Measurements from ENCODE around the gene SUN1.
"Not testable (repeated sequence)": the region's sequence is repeated elsewhere in the genome, so short reads cannot be mapped to it uniquely, and the experiment has no call there.

The SUN1 gene, protein sequence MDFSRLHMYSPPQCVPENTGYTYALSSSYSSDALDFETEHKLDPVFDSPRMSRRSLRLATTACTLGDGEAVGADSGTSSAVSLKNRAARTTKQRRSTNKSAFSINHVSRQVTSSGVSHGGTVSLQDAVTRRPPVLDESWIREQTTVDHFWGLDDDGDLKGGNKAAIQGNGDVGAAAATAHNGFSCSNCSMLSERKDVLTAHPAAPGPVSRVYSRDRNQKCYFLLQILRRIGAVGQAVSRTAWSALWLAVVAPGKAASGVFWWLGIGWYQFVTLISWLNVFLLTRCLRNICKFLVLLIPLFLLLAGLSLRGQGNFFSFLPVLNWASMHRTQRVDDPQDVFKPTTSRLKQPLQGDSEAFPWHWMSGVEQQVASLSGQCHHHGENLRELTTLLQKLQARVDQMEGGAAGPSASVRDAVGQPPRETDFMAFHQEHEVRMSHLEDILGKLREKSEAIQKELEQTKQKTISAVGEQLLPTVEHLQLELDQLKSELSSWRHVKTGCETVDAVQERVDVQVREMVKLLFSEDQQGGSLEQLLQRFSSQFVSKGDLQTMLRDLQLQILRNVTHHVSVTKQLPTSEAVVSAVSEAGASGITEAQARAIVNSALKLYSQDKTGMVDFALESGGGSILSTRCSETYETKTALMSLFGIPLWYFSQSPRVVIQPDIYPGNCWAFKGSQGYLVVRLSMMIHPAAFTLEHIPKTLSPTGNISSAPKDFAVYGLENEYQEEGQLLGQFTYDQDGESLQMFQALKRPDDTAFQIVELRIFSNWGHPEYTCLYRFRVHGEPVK

GRCh38 chr7:832167-832967 is at the start of gene SUN1:
SUN1 (plus strand) TSS chr7:832476; CDS start chr7:832525, 49 bp downstream.
- in situ Hi-C loops (cut with MboI; ENCODE audit: low sequenced_read_pairs) = no loop called here

- in situ Hi-C loops (cut with MboI; ENCODE audit: low sequenced_read_pairs) = loop anchor here (10.0 kb wide), 1 partner anchor 82 kb away; no protein-coding TSS in a partner anchor
These were observed 49.4 kb upstream of the SUN1 start for GRCh38 chr7:782718-783449.

GRCh38 chr7:783556-784490 is 48.5 kb upstream of the SUN1 start:
- in situ Hi-C loops (cut with MboI; ENCODE audit: low sequenced_read_pairs) = loop anchor here (10.0 kb wide), 1 partner anchor 81 kb away; no protein-coding TSS in a partner anchor

GRCh38 chr7:784971-785370 is 47.3 kb upstream of the SUN1 start:
- in situ Hi-C loops (cut with MboI; ENCODE audit: low sequenced_read_pairs) = loop anchor here (10.0 kb wide), 1 partner anchor 80 kb away; no protein-coding TSS in a partner anchor

GRCh38 chr7:785416-785815 is 46.9 kb upstream of the SUN1 start:
- in situ Hi-C loops (cut with MboI; ENCODE audit: low sequenced_read_pairs) = loop anchor here (10.0 kb wide), 1 partner anchor 79 kb away; no protein-coding TSS in a partner anchor

DNA sequence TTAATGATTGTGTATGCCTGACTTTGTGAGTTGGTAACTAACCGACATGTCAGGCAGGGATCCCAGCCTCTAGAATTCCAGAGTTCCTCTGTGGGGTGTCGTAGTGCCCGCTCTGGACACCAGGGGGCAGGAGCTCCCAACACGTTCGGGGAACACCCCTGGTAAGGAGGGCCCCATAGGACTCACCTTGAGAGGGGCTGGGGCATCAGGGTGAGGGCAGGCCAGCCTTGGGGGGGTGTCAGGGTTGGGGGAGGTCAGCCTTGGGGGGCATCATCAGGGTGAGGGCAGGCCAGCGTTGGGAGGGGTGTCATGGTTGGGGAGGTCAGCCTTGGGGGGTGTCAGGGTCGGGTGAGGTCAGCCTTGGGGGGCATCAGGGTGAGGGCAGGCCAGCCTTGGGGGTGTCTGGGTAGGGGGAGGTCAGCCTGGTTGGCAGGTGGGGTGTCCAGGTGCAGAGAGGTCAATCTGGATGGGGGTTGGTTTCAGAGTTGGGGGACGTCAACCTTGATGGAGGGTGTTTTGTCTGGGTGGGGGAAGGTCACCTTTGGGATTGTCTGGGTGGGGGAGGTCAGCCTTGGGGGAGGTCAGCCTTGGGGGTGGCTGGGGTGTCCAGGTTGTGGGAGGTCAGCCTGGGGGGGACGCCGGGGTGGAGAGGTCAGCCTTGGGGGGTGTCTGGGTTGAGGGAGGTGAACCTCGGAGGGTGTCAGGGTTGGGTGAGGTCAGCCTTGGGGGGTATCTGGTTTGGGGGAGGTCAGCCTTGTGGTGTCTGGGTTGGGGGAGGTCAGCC is 45.6 kb upstream of the SUN1 start:
- in situ Hi-C loops (cut with MboI; ENCODE audit: low sequenced_read_pairs) = loop anchor here (10.0 kb wide), 1 partner anchor 78 kb away; no protein-coding TSS in a partner anchor

- in situ Hi-C loops (cut with MboI; ENCODE audit: low sequenced_read_pairs) = loop anchor here (10.0 kb wide), 1 partner anchor 77 kb away; no protein-coding TSS in a partner anchor
These were observed 44.7 kb upstream of the SUN1 start for GRCh38 chr7:787332-788240.

- in situ Hi-C loops (cut with MboI; ENCODE audit: low sequenced_read_pairs) = no loop called here
These were observed 40.8 kb upstream of the SUN1 start for GRCh38 chr7:791519-791918.

DNA sequence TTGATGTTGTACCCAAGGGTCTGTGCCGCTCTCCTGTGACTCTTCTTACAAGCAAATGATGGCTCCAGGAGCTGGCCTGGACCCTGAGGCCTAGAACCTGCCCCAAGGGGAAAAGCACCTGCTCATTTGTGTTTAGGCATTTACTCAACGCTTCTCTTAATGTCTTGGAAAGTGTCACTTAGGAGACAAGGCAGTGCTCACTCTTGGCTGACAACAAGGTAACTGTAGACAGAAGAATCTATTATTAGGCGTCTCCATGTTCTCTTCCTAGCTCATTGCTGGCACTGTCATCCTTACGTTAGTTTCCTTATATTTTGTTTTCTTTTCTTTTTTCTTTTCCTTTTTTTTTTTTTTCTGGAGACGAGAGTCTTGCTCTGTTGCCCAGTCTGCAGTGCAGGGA is 38.1 kb upstream of the SUN1 start:
- in situ Hi-C loops (cut with MboI; ENCODE audit: low sequenced_read_pairs) = no loop called here

- in situ Hi-C loops (cut with MboI; ENCODE audit: low sequenced_read_pairs) = no loop called here
These were observed 37.5 kb upstream of the SUN1 start for GRCh38 chr7:794671-795329.

DNA sequence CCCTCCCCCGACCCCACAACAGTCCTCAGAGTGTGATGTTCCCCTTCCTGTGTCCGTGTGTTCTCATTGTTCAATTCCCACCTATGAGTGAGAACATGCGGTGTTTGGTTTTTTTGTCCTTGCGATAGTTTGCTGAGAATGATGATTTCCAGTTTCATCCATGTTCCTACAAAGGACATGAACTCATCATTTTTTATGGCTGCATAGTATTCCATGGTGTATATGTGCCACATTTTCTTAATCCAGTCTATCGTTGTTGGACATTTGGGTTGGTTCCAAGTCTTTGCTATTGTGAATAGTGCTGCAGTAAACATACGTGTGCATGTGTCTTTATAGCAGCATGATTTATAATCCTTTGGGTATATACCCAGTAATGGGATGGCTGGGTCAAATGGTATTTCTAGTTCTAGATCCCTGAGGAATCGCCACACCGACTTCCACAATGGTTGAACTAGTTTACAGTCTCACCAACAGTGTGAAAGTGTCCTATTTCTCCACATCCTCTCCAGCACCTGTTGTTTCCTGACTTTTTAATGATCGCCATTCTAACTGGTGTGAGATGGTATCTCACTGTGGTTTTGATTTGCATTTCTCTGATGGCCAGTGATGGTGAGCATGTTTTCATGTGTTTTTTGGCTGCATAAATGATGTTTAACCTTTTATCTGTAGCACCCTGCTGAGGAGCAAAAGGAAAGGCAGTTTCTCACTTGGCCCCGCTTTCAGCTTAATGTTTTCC is 35.7 kb upstream of the SUN1 start:
- in situ Hi-C loops (cut with MboI; ENCODE audit: low sequenced_read_pairs) = not testable (repeated sequence)

GRCh38 chr7:798921-799470 is 33.3 kb upstream of the SUN1 start:
- in situ Hi-C loops (cut with MboI; ENCODE audit: low sequenced_read_pairs) = no loop called here

- in situ Hi-C loops (cut with MboI; ENCODE audit: low sequenced_read_pairs) = no loop called here
These were observed 31.6 kb upstream of the SUN1 start for GRCh38 chr7:800692-801091.

DNA sequence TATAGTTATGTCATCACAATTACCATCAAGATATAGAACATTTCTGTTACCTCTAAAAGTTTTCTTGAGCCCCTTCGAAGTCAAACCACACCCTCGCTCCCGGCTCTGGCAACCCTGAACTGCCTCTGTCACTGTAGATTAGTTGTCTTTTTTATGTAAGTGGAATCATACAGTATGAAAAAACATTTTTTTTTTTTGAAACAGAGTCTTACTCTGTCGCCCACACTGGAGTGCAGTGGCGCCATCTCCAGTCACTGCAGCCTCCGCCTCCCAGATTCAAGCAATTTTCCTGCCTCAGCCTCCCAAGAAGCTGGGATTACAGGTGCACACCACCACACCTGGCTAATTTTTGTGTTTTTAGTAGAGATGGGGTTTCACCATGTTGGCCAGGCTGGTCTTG is 30.9 kb upstream of the SUN1 start:
- in situ Hi-C loops (cut with MboI; ENCODE audit: low sequenced_read_pairs) = not testable (repeated sequence)

DNA sequence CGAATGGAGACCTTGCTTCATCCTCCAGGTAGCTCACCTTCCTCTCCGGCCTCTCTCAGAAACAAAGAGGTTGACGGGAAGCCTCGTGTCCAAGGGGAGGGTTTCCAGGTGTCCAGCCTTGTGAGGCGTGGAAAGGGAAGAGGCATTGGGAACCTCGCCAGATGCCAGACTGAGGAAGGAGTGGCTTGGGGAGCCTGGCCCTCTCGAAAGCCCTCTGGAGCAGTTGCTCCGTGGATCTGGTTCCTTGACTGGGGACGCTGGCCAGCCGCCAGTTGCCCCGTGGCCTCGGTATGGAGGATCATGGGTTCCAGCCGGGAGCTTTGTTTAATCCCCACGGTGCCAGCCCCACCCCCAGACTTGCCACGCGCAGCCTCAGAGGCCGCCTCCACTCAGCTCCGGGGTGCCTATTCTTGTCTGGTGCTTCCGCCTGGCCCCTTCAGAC is 30.3 kb upstream of the SUN1 start:
- in situ Hi-C loops (cut with MboI; ENCODE audit: low sequenced_read_pairs) = no loop called here

All from HL-60/S4 treated with phorbol 12-myristate 13-acetate at 8.2 ng/mL for 4 days and 3 days (cell line).